HTR-8/SVneo (cell line): ENCODE measurements around the gene CEP55.
"Not testable (repeated sequence)": the region's sequence is repeated elsewhere in the genome, so short reads cannot be mapped to it uniquely, and the experiment has no call there.

Experiments
- DNase-seq: peaks from one replicate; pipeline ENCODE4 v3.0.0; 2011; ENCODE audit warnings: low spot score, mixed read lengths; ENCODE audit not compliant: insufficient read length
- FAIRE-seq: peaks from 2 replicates; lab custom pipeline; 2011; peaks lifted over from hg19 to GRCh38; lab: Jason Lieb, UNC

The CEP55 gene

GRCh38 chr10:93505075-93505474 lies 8.7 kb downstream of the CEP55 start:
- DNase-seq (no peak), FAIRE-seq (no peak)

DNA sequence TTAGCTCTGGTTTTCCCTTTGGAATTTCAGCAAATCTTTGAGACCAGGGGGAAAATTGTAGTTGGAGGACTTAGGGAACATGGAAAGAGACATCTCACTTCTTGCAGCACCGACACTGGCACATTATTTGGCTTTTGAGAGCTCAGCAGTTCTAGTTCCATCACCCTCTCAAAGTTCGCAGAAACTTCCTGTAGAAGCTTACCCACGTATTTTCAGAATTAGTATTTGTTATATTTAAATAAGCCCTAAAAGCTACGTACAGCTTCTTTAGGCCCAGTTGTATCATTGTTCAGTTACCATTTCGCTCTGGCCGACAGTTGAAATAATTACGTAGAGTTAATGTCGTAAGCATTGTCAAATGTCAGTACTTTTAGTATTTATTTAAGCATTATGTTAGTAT lies 13.4 kb downstream of the CEP55 start:
- FAIRE-seq, result no peak
- DNase-seq, result no peak

DNA sequence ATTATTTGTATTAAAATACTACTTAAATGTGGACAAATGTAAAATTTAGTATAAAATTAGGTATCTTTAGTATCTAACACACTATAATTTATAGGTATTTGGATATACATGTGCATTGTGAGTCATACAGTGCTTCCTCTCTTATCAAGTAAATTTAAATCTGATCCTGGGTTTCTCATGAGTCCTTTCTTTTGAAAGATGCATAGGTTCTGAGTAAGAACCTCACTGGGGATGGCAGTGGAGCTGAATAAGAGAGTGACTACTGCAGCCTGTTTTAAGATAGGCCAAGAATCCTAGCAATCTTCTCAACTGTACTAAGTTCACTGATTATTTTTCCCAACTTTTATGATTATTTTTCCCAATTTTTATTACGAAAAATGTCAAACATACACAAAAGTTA lies 16.2 kb downstream of the CEP55 start:
- no peak for DNase-seq
- FAIRE-seq, result no peak

DNA sequence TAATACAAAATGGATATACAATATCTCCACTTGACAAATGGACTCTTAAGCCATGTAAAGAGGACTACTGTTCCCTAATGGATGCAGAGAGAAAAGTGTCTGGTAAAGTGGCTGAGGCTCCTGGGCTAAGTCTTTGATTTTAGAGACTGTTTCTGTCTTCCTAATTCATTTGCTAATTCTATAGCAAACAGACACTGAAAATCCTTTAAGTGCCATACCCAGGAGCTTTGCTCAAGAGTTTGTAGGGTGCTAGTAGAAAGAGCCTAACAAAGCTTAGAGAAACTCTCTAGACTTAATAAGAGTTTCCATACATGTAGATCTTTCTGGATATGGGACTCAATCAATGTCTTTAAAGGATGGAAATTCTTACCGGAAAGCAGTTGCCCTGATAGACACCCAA lies 16.7 kb downstream of the CEP55 start:
- no peak for FAIRE-seq
- DNase-seq, result no peak

DNA sequence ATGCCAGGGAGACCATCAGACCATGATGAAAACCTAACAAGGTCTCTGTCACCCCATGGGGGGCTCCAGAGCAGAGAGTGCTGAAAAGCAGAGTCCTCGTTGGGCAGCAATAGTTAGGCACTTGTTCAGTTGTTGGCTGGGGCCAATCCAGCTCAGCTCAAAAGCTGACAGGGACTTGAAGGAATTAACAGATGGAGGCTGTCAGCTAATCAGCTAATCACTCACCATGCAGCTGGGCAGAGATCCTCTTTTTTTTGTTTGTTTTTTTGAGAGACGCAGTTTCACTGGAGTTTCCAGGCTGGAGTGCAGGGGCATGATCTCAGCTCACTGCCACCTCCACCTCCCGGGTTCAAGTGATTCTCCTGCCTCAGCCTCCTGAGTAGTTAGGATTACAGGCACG lies 18.1 kb downstream of the CEP55 start:
- DNase-seq (no peak), FAIRE-seq (no peak)

DNA sequence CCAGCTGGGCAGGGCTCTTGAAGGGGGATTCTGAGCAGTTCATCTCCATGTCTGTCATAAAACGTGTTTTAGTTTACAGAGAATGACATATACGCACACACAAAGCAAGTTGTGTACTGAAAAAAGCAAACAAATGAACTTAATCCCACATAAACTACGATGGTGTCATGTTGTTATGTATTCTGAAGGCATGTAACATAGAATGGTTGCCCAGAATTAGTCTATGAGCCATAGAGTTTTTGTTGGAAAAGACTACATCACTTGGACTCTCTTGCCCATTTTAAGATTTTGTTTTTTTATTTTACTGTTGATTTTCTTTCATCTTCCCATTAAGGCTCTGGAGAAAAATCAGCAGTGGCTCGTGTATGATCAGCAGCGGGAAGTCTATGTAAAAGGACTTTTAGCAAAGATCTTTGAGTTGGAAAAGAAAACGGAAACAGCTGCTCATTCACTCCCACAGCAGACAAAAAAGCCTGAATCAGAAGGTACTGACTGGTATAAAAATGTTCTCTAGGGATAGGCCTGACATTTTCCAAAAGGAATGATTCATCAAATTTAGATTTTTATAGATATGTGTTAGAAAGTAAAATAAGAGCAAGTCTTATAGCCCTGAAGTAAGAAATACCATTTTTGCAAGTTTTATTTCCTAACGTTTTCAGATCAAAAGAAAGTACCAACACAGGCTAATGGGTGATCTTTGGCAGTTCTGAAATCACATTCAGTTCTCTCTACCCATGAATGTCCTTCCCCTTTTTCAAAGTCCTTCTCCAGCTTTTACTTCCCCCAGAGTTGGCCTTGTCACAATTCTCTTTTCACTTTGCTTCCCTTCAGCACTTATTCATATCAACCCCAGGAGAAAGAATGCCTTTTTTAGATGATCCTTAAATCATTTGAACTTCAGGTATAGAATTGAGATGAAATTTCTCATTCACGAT lies 18.9 kb downstream of the CEP55 start:
- DNase-seq (no peak), FAIRE-seq (no peak)

DNA sequence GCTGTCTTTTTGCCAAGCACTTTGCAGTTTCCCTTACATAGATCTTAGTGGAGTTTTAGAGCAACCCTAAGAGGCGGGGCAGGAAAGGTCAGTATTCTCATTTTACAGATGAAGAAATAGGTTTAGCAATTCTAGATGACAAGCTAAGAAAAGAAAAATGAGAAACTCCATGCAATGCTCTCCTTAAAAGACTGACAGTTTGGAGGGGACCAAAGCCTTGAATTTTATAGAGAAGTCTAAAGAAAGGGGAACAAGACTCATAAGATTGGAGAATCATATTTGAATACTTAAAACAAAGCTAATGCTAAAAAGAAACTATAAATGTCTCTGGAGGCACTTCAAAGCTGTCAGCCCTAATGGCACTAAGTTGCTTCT lies 19.6 kb downstream of the CEP55 start:
- no peak for FAIRE-seq
- no peak for DNase-seq

- FAIRE-seq (no peak), DNase-seq (no peak)
Measured at GRCh38 chr10:93518531-93518930, 22.1 kb downstream of the CEP55 start.

DNA sequence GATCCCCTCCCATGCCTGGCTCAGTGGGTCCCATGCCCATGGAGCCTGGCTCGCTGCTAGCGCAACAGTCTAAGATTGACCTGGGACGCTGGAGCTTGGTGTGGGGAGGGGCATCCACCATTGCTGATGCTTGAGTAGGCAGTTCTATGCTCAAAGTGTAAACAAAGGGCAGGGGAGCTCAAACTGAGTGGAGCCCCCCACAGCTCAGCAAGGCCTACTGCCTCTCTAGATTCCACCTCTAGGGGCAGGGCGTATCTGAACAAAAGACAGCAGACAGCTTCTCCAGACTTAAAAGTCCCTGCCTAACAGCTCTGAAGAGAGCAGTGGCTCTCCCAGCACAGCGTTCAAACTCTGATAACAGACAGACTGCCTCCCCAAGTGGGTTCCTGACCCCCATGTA lies 38.9 kb downstream of the CEP55 start:
- no peak for DNase-seq
- FAIRE-seq, result no peak

- not testable (repeated sequence) for FAIRE-seq
Measured at GRCh38 chr10:93540871-93541270, 44.5 kb downstream of the CEP55 start.

GRCh38 chr10:93541402-93542357 lies 45.3 kb downstream of the CEP55 start:
- DNase-seq, result no peak
- no peak for FAIRE-seq

More at GRCh38 chr10:93540871-93541270, 44.5 kb downstream of the CEP55 start:
- DNase-seq, result not testable (repeated sequence)

- peak; percentile 52 for FAIRE-seq
- DNase-seq, result no peak
Measured at GRCh38 chr10:93542358-93542791, 46.0 kb downstream of the CEP55 start.

GRCh38 chr10:93546995-93547394 lies 50.6 kb downstream of the CEP55 start:
- DNase-seq, FAIRE-seq: not testable (repeated sequence)

DNA sequence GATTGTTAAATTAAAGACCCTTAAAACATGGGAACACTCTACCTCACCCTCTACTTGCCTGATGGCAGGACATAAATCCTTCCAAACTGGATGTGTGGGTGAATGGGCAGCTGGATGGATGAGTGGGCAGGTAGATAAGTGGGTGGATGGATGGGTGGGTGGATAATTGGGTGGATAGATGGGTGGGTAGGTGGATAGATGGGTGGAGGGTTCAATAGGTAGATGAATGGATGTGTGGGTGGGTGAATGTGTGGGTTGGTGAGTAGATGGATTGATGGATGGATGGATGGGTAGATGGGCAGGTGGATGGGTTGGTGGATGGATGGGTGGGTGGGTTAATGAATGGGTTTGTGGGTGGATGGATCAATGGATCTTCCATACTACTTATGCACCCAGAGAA lies 51.1 kb downstream of the CEP55 start:
- FAIRE-seq, result peak; percentile 23
- DNase-seq, result no peak

GRCh38 chr10:93548376-93549071 lies 52.1 kb downstream of the CEP55 start:
- peak; percentile 39 for DNase-seq
- peak; percentile 54 for FAIRE-seq

- DNase-seq (no peak), FAIRE-seq (no peak)
Measured at GRCh38 chr10:93550606-93551005, 54.2 kb downstream of the CEP55 start.

DNA sequence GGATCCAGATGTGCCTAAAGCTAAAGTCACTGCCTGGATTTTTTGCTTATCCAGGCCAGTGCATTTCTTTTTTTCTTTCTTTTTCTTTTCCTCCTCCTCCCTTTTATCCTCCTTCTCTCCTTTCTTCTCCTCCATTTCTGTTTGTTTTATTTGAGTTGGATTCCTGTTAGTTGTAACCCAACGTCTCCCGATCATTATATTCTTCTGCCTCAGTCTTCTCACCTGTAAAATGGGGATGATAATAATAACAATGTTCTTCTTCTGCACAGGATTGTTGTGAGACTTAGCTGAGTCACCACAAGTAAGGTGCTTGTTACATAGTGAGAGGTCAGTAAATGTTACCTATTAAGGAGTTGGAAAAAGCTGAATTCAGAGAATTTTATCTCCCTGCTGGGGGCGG lies 56.4 kb downstream of the CEP55 start:
- DNase-seq (no peak), FAIRE-seq (no peak)

DNA sequence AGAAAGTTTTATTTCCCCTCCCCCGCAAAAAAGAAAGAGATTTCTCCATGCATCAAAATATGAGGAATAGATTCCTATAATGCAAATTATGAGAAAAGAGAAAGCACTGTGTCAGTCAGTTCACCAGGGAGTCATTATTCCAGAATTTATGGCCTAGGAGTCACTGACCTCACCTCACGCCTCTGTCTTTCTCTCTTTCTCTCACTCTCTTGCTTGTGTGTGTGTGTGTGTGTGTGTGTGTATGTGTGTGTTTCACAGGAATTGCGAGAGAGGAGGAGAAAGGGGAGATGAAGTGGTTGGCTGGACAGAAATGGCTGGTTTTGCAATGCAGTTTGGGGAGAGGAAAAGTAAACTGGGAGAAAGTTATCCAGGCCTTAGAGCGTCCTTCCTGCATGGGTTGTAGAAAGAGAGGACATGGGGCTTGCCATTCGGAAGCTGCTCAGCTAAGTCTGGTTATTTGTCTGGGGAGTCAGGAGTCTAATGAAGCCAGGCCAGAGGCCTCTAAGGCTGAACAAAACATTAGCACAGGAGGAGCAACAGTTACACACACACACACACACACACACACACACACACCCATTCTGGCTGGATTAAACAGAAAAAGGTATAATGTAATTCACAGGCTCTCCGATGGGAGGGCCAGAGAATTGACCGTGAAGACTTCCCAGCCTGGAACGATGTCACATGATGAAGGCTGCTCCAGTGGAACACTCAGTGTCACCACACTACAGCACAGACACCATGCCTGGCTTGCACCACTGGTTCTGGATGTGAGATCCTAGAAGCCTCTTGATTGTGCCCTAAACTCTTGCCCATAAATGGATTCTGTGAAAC lies 57.3 kb downstream of the CEP55 start:
- DNase-seq, result no peak
- FAIRE-seq, result no peak

GRCh38 chr10:93554316-93554663 lies 57.9 kb downstream of the CEP55 start:
- DNase-seq (no peak), FAIRE-seq (no peak)
